Panc1 (cell line): ENCODE data around the gene UTRN. TPM values are rescaled to one million over a fixed set of nuclear protein-coding genes. Genes with fewer than 3 reads are reported as not detected.

Experiments used
- ATAC-seq: fragments of 200-7000 bp; cut with Tn5 transposase; 2 replicates; pipeline ENCODE4 v1.9.1; 2020; ENCODE audit warnings: mild to moderate bottlenecking, moderate library complexity
- BruUV-seq: library from RNA; stranded (reverse); fragments of 400-500 nt; replicated peaks from 2 replicates; lab custom pipeline; 2021; lab: Mats Ljungman, UMichigan
- CTCF ChIA-PET: fragments of 300-600 bp; sonication (Branson Sonifier 250); formaldehyde crosslinking; loops from one replicate; lab custom pipeline; 2022; ENCODE audit warnings: antibody characterized with exemption; lab: Charles Lee
- POLR2A ChIA-PET: fragments of 300-600 bp; sonication (Branson Sonifier 250); formaldehyde crosslinking; loops from one replicate; lab custom pipeline; 2022; ENCODE audit warnings: antibody characterized with exemption; lab: Charles Lee
- DNase-seq: peaks from one replicate; pipeline ENCODE4 v3.0.0-alpha.2; 2010; ENCODE audit warnings: low read depth, low spot score
- H3K27ac ChIP-seq: 2 replicates; pipeline ENCODE4 v1.5.1; 2011; ENCODE audit warnings: mild to moderate bottlenecking, low read length, inconsistent platforms
- H3K27me3 ChIP-seq: fragments of 200-500 bp; sonication (Bioruptor generic); 2 replicates; pipeline ENCODE4 v1.6.0; 2014; ENCODE audit warnings: low read length, inconsistent platforms; ENCODE audit not compliant: control insufficient read depth, insufficient read depth
- H3K36me3 ChIP-seq: fragments of 200-500 bp; sonication (Bioruptor generic); 2 replicates; pipeline ENCODE4 v1.5.1; 2014; ENCODE audit warnings: inconsistent platforms, mild to moderate bottlenecking, low read length, moderate library complexity; ENCODE audit not compliant: control insufficient read depth, insufficient read depth
- H3K4me1 ChIP-seq: 2 replicates; pipeline ENCODE4 v1.5.1; 2011; ENCODE audit warnings: inconsistent platforms, mild to moderate bottlenecking, low read length, moderate library complexity; ENCODE audit not compliant: control insufficient read depth, insufficient read depth
- H3K4me3 ChIP-seq, 2 experiments: 2 replicates each; pipeline ENCODE4 v1.5.1; 2011 to 2012; ENCODE audit warnings: low read depth in 2 of 2, low read length in 2 of 2, mild to moderate bottlenecking in 2 of 2, inconsistent platforms in 1 of 2, moderate library complexity in 1 of 2
- H3K9me3 ChIP-seq: fragments of 200-500 bp; sonication (Bioruptor generic); 2 replicates; pipeline ENCODE4 v1.5.1; 2014; ENCODE audit warnings: low read depth, mild to moderate bottlenecking, inconsistent platforms, low read length, moderate library complexity; ENCODE audit not compliant: control insufficient read depth, insufficient read depth
- CTCF ChIP-seq: fragments of 450-650 bp; IDR thresholded peaks from 2 replicates; pipeline ENCODE4 v1.5.1; 2017; ENCODE audit warnings: mild to moderate bottlenecking
- POLR2AphosphoS5 ChIP-seq: IDR thresholded peaks from 2 replicates; pipeline ENCODE4 v1.6.1; 2012; ENCODE audit warnings: mild to moderate bottlenecking, low read depth, low read length, moderate library complexity
- SIN3A ChIP-seq: IDR thresholded peaks from 2 replicates; pipeline ENCODE4 v1.6.1; 2012; ENCODE audit warnings: low read depth, mild to moderate bottlenecking, low read length, moderate library complexity, borderline replicate concordance; ENCODE audit not compliant: insufficient read depth
- TCF7L2 ChIP-seq: IDR thresholded peaks from 2 replicates; pipeline ENCODE4 v1.6.1; 2011; ENCODE audit warnings: mild to moderate bottlenecking, low read depth, low read length, inconsistent platforms
- in situ Hi-C: cut with HindIII; loops from 2 replicates; pipeline ENCODE4 v1.10.0; 2016; ENCODE audit warnings: low sequenced_read_pairs, low pct_unique_long_range_greater_than_20kb
- intact Hi-C: fragments of 100-400 bp; cut with micrococcal nuclease; formaldehyde crosslinking; loops from one replicate; pipeline ENCODE4 v1.10.0; 2022; ENCODE audit not compliant: unreplicated experiment
- total RNA-seq: library from RNA; stranded (reverse); gene quantifications from one replicate; pipeline ENCODE4 v1.2.1, GENCODE V29; 2021; ENCODE audit not compliant: unreplicated experiment
- TF ChIP-seq, protein P1 (sequence below), 2 experiments: IDR thresholded peaks; 2 replicates each; pipeline ENCODE4 v1.6.1; 2011 to 2012; ENCODE audit warnings: low read depth in 2 of 2, control low read depth in 1 of 2, low read length in 1 of 2, mild to moderate bottlenecking in 1 of 2, moderate library complexity in 1 of 2; ENCODE audit not compliant: insufficient read depth in 1 of 2

Gene UTRN
- total RNA-seq, 1 experiment from 2014 or later = 122 TPM

DNA sequence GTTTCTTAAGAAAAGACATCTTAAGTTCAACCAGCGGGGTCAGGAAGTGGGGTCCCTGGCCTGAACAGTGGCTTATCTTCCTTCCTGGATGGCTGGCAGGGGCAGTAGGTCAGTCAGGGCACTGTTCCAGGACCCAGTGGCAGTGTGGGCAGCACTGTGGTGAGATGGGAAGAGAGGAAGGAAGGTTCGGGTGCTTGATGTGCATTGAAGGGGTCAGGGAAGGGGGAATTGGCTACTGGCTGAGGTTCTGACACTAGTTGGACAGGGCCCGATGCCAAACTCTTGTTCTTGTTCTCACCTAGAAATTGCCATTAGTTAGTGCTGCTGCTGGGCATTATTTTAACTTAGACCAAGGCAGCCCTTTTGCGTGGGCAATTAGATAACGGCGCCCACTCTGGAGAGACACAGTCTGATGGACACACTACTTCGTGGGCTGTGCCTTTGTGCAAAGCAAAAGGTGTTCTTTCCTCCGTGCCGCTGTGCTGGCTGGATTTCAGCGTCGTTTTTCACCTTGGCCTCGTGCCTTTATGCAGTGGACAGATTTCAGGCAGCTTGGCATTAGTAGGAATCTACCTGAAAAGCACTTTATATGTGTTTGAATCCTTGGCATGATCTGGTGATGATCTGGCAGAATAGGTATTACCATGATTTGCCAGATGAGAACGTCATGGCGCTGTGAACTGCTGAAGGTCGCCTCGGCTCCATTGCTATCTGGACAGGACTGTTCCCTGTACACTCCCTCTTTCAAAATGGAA, 30.3 kb downstream of the UTRN start:
- ChIA-PET POLR2A (no interaction called here), CTCF (interaction anchor here (0.6 kb wide), 1 partner anchor 66 kb away, joined by 3 read pairs; no protein-coding TSS in a partner anchor)
- H3K27me3 ChIP-seq = no peaks in the 10 kb centered on the region
- BruUV-seq = no TSS peak
- DNase-seq (no peak), ATAC-seq (no peak)
- H3K36me3 ChIP-seq = no peaks in the 10 kb centered on the region
- TF ChIP-seq SIN3A = no peak
- H3K27ac ChIP-seq = no peak overlapping the region
- intact Hi-C loops = no loop called here
- no peaks in the 10 kb centered on the region for H3K9me3 ChIP-seq
- in situ Hi-C loops = no loop called here
- peaks cover 19% of the 10 kb centered on the region for H3K4me1 ChIP-seq
- H3K4me3 ChIP-seq = no peak overlapping the region

DNA sequence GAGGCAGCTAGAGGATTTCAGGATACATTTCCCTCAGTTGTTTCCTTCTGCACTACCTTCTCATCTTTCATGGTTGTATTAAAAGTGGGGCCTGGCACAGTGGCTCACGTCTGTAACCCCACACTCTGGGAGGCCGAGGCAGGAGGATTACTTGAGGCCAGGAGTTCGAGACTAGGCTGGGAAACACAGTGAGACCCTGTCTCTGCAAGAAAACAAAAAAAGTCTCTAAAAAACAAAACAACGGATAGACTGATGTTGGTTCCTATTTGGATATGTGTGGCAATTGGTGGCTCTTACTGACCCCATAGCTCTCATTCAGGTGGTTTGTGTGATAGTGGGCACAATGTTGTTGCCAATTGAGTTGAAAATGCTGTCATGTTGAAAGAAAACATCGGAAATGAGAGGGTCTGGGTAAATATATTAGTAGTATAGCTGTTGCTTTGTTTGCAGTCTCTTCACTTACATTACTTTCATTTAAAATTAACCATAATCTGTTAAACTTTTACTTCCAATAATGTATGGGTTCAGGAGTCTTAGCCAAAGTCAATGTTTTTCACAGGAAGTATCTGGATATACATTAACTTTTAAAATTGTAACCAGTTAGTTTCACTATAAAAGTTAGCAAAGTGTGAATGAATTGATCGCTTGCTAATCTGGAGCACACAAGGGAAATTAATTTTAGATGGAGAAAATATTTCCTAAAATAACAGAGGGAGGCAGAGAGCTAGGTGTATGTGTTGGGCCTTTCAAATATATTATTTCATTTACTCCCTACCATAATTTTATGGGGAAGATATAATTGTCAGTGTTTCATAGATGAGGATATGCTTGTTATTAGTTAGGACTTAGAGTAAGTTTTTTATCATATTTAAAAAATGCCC, 31.1 kb downstream of the UTRN start:
- in situ Hi-C loops = no loop called here
- ATAC-seq (no peak), DNase-seq (no peak)
- ChIA-PET POLR2A (no interaction called here), CTCF (no interaction called here)
- intact Hi-C loops = no loop called here
- TF ChIP-seq SIN3A = no peak
- no peak for TF ChIP-seq TCF7L2
- TF ChIP-seq CTCF = no peak
- TF ChIP-seq, protein P1, sequence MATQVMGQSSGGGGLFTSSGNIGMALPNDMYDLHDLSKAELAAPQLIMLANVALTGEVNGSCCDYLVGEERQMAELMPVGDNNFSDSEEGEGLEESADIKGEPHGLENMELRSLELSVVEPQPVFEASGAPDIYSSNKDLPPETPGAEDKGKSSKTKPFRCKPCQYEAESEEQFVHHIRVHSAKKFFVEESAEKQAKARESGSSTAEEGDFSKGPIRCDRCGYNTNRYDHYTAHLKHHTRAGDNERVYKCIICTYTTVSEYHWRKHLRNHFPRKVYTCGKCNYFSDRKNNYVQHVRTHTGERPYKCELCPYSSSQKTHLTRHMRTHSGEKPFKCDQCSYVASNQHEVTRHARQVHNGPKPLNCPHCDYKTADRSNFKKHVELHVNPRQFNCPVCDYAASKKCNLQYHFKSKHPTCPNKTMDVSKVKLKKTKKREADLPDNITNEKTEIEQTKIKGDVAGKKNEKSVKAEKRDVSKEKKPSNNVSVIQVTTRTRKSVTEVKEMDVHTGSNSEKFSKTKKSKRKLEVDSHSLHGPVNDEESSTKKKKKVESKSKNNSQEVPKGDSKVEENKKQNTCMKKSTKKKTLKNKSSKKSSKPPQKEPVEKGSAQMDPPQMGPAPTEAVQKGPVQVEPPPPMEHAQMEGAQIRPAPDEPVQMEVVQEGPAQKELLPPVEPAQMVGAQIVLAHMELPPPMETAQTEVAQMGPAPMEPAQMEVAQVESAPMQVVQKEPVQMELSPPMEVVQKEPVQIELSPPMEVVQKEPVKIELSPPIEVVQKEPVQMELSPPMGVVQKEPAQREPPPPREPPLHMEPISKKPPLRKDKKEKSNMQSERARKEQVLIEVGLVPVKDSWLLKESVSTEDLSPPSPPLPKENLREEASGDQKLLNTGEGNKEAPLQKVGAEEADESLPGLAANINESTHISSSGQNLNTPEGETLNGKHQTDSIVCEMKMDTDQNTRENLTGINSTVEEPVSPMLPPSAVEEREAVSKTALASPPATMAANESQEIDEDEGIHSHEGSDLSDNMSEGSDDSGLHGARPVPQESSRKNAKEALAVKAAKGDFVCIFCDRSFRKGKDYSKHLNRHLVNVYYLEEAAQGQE (IDR thresholded peaks at IDR 0.05; ENCODE audit: insufficient read depth in 1 of 2, low read depth in 2 of 2, low read length in 1 of 2) = no peak
- TF ChIP-seq POLR2AphosphoS5 = no peak
- H3K27me3 ChIP-seq = no peaks in the 10 kb centered on the region
- H3K36me3 ChIP-seq = no peaks in the 10 kb centered on the region
- no peak overlapping the region for H3K27ac ChIP-seq
- H3K9me3 ChIP-seq = no peaks in the 10 kb centered on the region
- peaks cover 24% of the 10 kb centered on the region for H3K4me1 ChIP-seq
- no TSS peak for BruUV-seq
- H3K4me3 ChIP-seq = no peak overlapping the region
